Heart left ventricle (tissue), 13 donors: ENCODE results near the gene CRCP.

ENCODE experiments used
- CTCF ChIP-seq, 12 donors: fragments of 200-600 bp; sonication (generic) in 4 of 12; IDR thresholded peaks; one replicate each; pipeline versions ENCODE4 v1.5.0 to v1.8.0; 2018 to 2022; ENCODE audit warnings: antibody characterized with exemption in 12 of 12, mild to moderate bottlenecking in 5 of 12
- POLR2A ChIP-seq, 2 donors: fragments of 450-650 bp; IDR thresholded peaks; one replicate each; pipeline ENCODE4 v1.6.1; 2017; ENCODE audit warnings: antibody characterized with exemption in 2 of 2, mild to moderate bottlenecking in 2 of 2, moderate library complexity in 2 of 2
- donor health status: ischemic (EF 13 %, LVEDD 7.1; RV severe dilation, severe dysfunction).
- donor health status: DM: no; HTN: yes; CAD: no.
- donor health status: DM: no; HTN: no; CAD: no.
- donor health status: ischemic (EF 25% LVEDD 6.9; RV normal size, moderate dysfunction).
- donor health status: ischemic (EF 25% LVEDD 5.7; RV mildly dilated, moderate dysfunction).
- donor health status: ischemic (EF 35%, LVEDD 5.7; RV mildly dilated, moderate dysfunction).
- donor health status: nonischemic (EF 11% LVEDD 7.7; RV severe dilation, severe dysfunction).
- donor health status: DM: yes; HTN: yes; CAD: no.
- donor health status: PGD.
- donor health status: ischemic (EF 29% LVEDD 5.4; RV normal size, mild dysfunction).
- donor health status: nonischemic (EF 23%, LVEDD 6.1; RV moderate dilation, normal function).

- TF ChIP-seq CTCF (IDR thresholded peaks at IDR 0.05) (no peak), POLR2A (IDR thresholded peaks at IDR 0.05) (no peak)
These were observed 14.1 kb upstream of the CRCP start for GRCh38 chr7:66100408-66101050.
